Measurements from ENCODE around the gene PRM2. TPM values are rescaled to one million over a fixed set of nuclear protein-coding genes. Genes with fewer than 3 reads are reported as not detected.

Gene PRM2
- total RNA-seq, 1 donor from 2014 or later = not detected

DNA sequence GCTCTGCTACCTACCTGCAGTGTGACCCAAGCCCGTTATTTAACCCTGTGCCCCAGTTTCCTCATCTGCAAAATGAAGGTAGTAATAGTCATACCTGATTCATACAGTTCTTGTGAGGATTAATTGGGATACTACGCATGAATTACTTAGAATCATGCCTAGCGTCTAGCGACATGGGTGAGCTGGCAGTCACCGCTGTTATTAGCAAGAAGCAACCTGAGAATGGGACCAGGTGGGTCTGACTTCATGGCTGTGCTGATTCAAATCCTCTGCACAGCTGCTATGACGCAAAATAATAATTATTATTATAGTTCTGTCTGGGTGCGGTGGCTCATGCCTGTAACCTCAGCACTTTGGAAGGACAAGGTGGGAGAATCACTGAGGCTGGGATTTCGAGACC is 28.1 kb downstream of the PRM2 start:
- H3K27ac Mint-ChIP-seq = peak overlapping the region; percentile 38
- no peak overlapping the region for H3K4me3 Mint-ChIP-seq
- intact Hi-C loops (cut with micrococcal nuclease) = no loop called here
- H3K27me3 Mint-ChIP-seq = no peaks in the 10 kb centered on the region
- peaks cover 54% of the 10 kb centered on the region for H3K4me1 Mint-ChIP-seq
- no peaks in the 10 kb centered on the region for H3K9me3 Mint-ChIP-seq
- no peak for DNase-seq
- peaks cover 46% of the 10 kb centered on the region for H3K36me3 Mint-ChIP-seq (ENCODE audit: low read depth)

- H3K4me3 Mint-ChIP-seq = no peak overlapping the region
- intact Hi-C loops (cut with micrococcal nuclease) = no loop called here
Measured at GRCh38 chr16:11245988-11246387, 30.3 kb downstream of the PRM2 start.

DNA sequence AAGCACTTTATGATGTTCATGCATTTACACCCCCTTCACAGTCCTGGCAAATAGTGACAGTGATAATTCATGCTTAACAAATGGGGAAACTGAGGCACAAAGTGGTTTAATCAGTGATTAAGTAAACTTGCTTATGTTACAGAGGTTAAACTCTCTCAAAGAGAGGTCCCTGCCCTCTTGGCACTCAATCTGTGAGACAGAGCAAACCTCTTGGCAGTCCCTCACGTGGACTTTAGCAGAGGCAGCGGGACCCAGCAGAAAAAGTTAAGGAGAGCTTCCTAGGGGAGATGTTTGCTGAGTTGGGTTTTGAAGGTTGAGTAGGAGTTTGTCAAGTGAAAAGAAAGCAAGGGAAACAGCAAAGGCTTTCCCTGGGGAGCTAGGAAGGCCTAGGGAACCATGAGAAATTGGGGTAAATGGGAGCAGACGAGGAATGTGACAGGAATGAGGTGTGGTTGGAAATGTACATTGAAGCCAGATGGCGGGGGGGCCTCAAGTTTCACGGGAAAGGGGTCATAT is 31.0 kb downstream of the PRM2 start:
- Mint-ChIP-seq H3K27ac (peak overlapping the region; percentile 70), H3K9me3 (no peaks in the 10 kb centered on the region)

More at GRCh38 chr16:11245988-11246387, 30.3 kb downstream of the PRM2 start:
- Mint-ChIP-seq H3K27ac (peak overlapping the region; percentile 14), H3K4me1 (peaks cover 40% of the 10 kb centered on the region), H3K9me3 (no peaks in the 10 kb centered on the region), H3K36me3 (ENCODE audit: low read depth) (peaks cover 28% of the 10 kb centered on the region), H3K27me3 (no peaks in the 10 kb centered on the region)
- DNase-seq = peak; percentile 78

GRCh38 chr16:11242658-11243057 is 33.6 kb downstream of the PRM2 start:
- Mint-ChIP-seq H3K36me3 (ENCODE audit: low read depth) (peaks cover 9% of the 10 kb centered on the region), H3K4me3 (no peak overlapping the region), H3K9me3 (no peaks in the 10 kb centered on the region), H3K4me1 (peaks cover 45% of the 10 kb centered on the region), H3K27ac (no peak overlapping the region), H3K27me3 (no peaks in the 10 kb centered on the region)
- DNase-seq = no peak
- intact Hi-C loops (cut with micrococcal nuclease) = no loop called here

More for the DNA sequence above, 31.0 kb downstream of the PRM2 start:
- H3K4me3 Mint-ChIP-seq = no peak overlapping the region
- no peaks in the 10 kb centered on the region for H3K27me3 Mint-ChIP-seq
- DNase-seq = no peak
- H3K36me3 Mint-ChIP-seq (ENCODE audit: low read depth) = peaks cover 21% of the 10 kb centered on the region
- intact Hi-C loops (cut with micrococcal nuclease) = no loop called here
- H3K4me1 Mint-ChIP-seq = peaks cover 40% of the 10 kb centered on the region

- DNase-seq = no peak
- H3K27me3 Mint-ChIP-seq = no peaks in the 10 kb centered on the region
- no peaks in the 10 kb centered on the region for H3K9me3 Mint-ChIP-seq
Measured at GRCh38 chr16:11241480-11242204, 34.6 kb downstream of the PRM2 start.

DNA sequence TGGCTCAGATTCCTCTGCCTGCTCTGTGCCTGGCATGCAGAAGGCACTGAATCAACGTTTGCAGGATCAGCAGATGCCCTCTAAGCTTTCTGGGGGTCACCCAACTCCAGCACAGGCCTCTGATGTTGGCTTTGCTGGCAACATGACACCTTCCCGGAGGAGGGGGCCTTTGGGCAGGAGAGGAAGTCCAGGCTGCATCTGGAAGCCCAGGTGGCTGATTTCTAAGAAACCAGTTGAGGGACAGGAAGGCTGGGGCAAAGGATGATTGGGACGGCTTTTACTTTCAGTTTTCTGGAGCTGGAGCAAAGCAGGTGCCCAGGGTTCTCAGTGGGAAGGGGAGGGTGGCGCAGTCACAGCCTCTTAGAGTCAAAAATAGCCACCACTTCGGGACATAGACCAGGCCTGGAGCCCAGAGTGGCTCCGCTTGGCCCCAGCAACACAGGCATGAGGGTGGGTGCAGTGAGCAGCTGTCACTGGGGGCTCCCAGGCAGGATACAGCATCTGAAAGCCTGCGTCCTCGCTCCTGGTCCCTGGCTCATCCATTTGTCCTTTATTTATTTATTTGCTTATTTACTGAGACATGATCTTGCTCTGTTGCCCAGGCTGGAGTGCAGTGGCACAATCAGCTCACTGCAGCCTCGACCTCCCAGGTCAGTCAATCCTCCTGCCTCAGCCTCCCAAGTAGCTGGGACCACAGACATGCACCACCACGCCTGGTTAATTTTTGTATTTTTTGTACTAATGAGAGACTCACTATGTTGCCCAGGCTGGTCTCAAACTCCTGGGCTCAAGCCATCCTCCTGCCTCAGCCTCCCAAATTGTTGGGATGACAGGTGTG is 35.4 kb downstream of the PRM2 start:
- H3K36me3 Mint-ChIP-seq (ENCODE audit: low read depth) = no peaks in the 10 kb centered on the region
- peak overlapping the region; percentile 83 for H3K27ac Mint-ChIP-seq
- no peaks in the 10 kb centered on the region for H3K27me3 Mint-ChIP-seq
- intact Hi-C loops (cut with micrococcal nuclease) = no loop called here
- peak overlapping the region; percentile 56 for H3K4me3 Mint-ChIP-seq
- DNase-seq = peak; percentile 85
- peaks cover 42% of the 10 kb centered on the region for H3K4me1 Mint-ChIP-seq
- no peaks in the 10 kb centered on the region for H3K9me3 Mint-ChIP-seq

More at GRCh38 chr16:11241480-11242204, 34.6 kb downstream of the PRM2 start:
- Mint-ChIP-seq H3K4me3 (no peak overlapping the region), H3K36me3 (ENCODE audit: low read depth) (peaks cover under 1% of the 10 kb centered on the region), H3K27ac (no peak overlapping the region), H3K4me1 (peaks cover 46% of the 10 kb centered on the region)
- intact Hi-C loops (cut with micrococcal nuclease) = no loop called here

DNA sequence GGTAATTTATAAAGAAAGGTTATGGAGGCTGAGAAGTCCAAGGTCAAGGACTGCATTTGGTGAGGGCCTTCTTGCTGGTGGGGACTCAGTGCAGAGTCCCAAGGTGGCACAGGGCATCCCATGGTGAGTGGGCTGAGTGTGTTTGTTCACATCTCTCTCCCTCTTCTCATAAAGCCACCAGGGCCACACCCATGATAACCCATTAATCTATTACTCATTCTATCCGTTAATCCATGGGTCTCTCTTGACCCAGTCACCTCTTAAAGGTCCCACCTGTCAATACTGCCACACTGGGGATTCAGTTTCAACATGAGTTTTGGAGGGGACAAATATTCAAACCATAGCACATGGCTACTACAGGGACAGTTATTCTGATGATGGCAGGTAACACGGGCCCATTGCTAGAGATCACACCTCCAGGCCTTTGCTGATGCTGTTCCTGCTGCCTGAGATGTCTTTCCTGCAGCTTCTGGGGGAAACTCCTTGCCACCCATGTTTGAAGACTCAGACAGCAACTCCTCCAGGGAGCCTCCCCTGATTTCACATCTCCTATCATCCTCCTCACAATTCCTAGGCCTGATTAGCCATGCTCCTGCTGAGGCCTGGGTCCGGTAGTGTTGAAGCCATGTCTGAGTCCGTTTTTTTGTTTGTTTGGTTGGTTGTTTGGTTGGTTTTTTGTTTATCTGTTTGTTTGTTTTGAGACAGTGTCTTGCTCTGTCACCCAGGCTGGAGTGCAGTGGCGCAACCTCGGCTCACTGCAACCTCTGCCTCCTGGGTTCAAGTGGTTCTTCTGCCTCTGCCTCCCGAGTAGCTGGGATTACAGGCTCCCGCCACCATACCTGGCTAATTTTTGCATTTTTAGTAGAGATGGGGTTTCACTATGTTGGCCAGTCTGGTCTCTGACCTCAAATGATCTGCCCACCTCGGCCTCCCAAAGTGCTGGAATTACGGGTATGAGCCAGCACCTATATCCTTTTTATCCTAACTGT is 36.3 kb downstream of the PRM2 start:
- Mint-ChIP-seq H3K36me3 (ENCODE audit: low read depth) (no peaks in the 10 kb centered on the region), H3K27ac (peak overlapping the region; percentile 83), H3K4me1 (peaks cover 41% of the 10 kb centered on the region), H3K27me3 (no peaks in the 10 kb centered on the region), H3K9me3 (no peaks in the 10 kb centered on the region), H3K4me3 (peak overlapping the region; percentile 56)
- intact Hi-C loops (cut with micrococcal nuclease) = no loop called here
- no peak for DNase-seq

GRCh38 chr16:11238272-11239202 is 37.7 kb downstream of the PRM2 start:
- no peak for DNase-seq
- intact Hi-C loops (cut with micrococcal nuclease) = no loop called here
- Mint-ChIP-seq H3K4me3 (no peak overlapping the region), H3K36me3 (ENCODE audit: low read depth) (no peaks in the 10 kb centered on the region), H3K4me1 (peaks cover 52% of the 10 kb centered on the region), H3K9me3 (no peaks in the 10 kb centered on the region), H3K27ac (peak overlapping the region; percentile 39), H3K27me3 (no peaks in the 10 kb centered on the region)

DNA sequence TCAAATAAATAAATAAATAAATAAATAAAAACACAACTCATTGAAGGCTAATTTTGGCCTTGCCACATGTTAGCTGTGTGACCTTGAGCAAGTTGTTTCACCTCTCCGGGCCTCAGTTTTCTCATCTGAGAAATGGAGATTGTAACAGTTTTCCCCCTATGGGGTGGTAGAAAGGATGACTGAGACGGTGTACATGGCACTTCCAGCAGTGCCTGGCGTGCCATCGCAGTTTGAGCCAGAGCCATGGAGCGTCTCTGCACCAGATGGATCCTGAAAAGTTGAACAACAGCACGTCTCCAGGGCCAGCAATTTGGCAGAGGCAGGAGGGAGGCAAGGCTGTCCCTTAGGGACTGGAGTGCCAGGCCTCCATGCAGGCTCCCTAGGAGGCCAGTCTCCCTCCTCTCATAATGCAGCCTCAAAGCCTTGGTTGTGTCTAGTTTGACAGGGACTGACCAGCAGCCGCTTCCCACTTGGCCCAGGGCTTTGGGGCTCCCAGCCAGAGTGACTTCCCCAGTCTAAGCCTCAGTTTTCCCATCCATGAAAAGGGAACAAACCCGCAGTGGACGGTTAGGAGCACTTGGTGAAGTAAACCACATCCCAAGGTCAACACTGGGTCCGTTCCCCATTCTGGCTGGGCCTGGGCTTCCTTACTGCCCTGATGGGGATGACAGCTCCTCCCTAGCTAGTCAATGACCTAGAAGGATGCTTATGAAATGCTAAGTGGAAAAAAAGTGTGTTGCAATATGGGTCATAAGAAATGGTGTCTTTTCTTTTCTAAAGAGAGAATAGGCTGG is 39.6 kb downstream of the PRM2 start:
- H3K4me1 Mint-ChIP-seq = peaks cover 68% of the 10 kb centered on the region
- intact Hi-C loops (cut with micrococcal nuclease) = no loop called here
- peak overlapping the region; percentile 15 for H3K4me3 Mint-ChIP-seq
- DNase-seq = no peak
- no peaks in the 10 kb centered on the region for H3K9me3 Mint-ChIP-seq
- H3K36me3 Mint-ChIP-seq (ENCODE audit: low read depth) = no peaks in the 10 kb centered on the region
- H3K27ac Mint-ChIP-seq = peak overlapping the region; percentile 72
- no peaks in the 10 kb centered on the region for H3K27me3 Mint-ChIP-seq

DNA sequence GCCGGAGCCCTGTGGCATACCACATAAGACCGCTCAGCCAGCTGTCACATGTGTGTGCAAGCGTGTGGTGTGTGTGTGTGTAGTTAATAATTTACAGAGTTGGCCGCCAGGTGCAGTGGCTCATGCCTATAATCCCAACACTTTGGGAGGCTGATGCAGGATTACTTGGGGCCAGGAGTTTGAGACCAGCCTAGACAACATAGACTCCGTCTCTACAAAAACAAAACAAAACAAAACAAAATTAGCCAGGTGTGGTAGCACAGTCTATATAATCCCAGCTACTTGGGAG is 40.6 kb downstream of the PRM2 start:
- peak overlapping the region; percentile 68 for H3K27ac Mint-ChIP-seq
- DNase-seq = no peak
- H3K27me3 Mint-ChIP-seq = no peaks in the 10 kb centered on the region
- H3K4me3 Mint-ChIP-seq = no peak overlapping the region
- no peaks in the 10 kb centered on the region for H3K36me3 Mint-ChIP-seq (ENCODE audit: low read depth)
- peaks cover 73% of the 10 kb centered on the region for H3K4me1 Mint-ChIP-seq
- no peaks in the 10 kb centered on the region for H3K9me3 Mint-ChIP-seq
- intact Hi-C loops (cut with micrococcal nuclease) = no loop called here

DNA sequence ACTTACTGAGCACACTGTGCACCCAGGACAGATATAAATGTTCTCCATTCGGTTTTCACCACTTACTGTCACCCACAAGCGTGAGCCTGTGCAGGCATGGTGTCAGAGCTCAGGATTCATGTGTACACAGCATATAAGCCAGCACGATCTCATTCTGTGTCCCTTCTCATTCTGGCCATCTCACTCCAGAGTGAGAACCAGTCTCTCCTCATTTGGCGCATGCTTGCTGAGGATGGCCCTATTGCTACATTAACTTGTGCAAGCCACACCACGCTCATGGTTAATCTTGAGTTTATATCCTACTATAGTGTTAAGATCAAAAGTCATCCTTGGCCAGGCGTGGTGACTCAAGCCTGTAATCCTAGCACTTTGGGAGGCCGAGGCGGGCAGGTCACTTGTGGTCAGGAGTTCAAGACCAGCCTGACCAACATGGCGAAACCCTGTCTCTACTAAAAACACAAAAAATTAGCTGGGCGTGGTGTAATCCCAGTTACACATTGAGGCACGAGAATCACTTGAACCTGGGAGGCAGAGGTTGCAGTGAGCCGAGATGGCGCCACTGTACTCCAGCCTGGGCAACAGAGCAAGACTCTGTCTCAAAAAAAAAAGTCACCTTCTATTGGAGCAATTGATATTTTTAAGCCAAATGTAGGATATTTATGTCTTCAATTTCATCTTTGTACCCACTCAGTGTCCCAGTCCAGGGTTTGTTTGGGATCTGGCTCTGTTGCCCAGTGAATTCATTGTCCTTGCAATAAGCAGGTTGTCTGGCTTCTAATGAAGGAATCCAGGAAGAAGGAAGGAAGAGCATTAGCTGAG is 41.2 kb downstream of the PRM2 start:
- no peaks in the 10 kb centered on the region for H3K27me3 Mint-ChIP-seq
- H3K27ac Mint-ChIP-seq = peak overlapping the region; percentile 68
- H3K9me3 Mint-ChIP-seq = no peaks in the 10 kb centered on the region
- peak overlapping the region; percentile 19 for H3K4me3 Mint-ChIP-seq
- DNase-seq = peak; percentile 68
- H3K4me1 Mint-ChIP-seq = peaks cover 69% of the 10 kb centered on the region
- intact Hi-C loops (cut with micrococcal nuclease) = loop anchor here (1.0 kb wide), 3 partner anchors 17 to 271 kb away; no protein-coding TSS in a partner anchor
- no peaks in the 10 kb centered on the region for H3K36me3 Mint-ChIP-seq (ENCODE audit: low read depth)
